LNCAP (cell line): ENCODE measurements around the gene MKX.

Experiments used
- TF ChIP-seq, protein P1 (sequence below): fragments of 450-650 bp; IDR thresholded peaks from 2 replicates; pipeline ENCODE4 v1.5.1; 2017; ENCODE audit warnings: mild to moderate bottlenecking

The MKX gene

DNA sequence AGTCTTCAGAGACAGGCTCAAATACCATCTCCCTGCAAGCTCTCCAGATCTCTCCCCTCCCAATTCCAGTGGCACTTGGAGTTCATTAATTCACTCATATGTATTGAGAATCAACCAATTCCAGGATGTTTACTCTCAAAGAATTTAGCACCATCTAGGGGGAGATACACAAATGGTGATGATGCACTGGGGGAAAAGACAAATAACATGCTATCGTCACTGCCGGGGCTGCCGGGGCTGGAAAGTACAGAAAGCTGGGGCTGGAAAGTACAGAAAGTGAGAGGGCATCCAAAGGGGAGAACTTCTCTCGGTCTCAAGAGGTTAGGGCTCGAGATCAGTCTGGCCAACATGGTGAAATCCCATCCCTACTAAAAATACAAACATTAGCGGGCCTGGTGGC lies 118.7 kb downstream of the MKX start:
- TF ChIP-seq, protein P1, sequence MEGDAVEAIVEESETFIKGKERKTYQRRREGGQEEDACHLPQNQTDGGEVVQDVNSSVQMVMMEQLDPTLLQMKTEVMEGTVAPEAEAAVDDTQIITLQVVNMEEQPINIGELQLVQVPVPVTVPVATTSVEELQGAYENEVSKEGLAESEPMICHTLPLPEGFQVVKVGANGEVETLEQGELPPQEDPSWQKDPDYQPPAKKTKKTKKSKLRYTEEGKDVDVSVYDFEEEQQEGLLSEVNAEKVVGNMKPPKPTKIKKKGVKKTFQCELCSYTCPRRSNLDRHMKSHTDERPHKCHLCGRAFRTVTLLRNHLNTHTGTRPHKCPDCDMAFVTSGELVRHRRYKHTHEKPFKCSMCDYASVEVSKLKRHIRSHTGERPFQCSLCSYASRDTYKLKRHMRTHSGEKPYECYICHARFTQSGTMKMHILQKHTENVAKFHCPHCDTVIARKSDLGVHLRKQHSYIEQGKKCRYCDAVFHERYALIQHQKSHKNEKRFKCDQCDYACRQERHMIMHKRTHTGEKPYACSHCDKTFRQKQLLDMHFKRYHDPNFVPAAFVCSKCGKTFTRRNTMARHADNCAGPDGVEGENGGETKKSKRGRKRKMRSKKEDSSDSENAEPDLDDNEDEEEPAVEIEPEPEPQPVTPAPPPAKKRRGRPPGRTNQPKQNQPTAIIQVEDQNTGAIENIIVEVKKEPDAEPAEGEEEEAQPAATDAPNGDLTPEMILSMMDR = no peak

GRCh38 chr10:27625452-27626211 lies 120.0 kb downstream of the MKX start:
- TF ChIP-seq, protein P1 = no peak

GRCh38 chr10:27624941-27625340 lies 120.7 kb downstream of the MKX start:
- TF ChIP-seq, protein P1 = no peak
